ENCODE measurements around the gene POU2F1.

DNA sequence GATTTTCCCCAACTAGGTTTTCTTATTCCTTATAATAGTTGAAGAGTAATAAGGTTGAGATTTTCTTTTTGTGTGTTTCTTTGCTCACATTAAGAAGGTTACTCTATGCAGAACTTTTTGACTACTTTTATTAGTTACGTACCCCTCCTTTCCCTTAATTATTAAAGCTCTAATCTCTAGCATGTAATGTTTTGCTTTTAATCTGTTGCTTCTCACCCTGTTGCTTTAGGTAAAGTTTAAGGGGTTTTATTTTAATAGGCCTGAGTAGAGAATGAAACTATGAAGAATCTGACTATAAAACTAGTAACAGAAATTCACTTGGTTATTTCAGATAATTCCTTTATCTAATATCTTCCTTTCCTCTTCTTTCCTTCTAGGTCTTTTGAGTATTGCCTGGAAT is 53.4 kb downstream of the POU2F1 start:
- TF ChIP-seq, protein P1, sequence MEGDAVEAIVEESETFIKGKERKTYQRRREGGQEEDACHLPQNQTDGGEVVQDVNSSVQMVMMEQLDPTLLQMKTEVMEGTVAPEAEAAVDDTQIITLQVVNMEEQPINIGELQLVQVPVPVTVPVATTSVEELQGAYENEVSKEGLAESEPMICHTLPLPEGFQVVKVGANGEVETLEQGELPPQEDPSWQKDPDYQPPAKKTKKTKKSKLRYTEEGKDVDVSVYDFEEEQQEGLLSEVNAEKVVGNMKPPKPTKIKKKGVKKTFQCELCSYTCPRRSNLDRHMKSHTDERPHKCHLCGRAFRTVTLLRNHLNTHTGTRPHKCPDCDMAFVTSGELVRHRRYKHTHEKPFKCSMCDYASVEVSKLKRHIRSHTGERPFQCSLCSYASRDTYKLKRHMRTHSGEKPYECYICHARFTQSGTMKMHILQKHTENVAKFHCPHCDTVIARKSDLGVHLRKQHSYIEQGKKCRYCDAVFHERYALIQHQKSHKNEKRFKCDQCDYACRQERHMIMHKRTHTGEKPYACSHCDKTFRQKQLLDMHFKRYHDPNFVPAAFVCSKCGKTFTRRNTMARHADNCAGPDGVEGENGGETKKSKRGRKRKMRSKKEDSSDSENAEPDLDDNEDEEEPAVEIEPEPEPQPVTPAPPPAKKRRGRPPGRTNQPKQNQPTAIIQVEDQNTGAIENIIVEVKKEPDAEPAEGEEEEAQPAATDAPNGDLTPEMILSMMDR (IDR thresholded peaks at IDR 0.05; ENCODE audit: extremely low read depth in 1 of 2, insufficient read depth in 1 of 2, low read depth in 1 of 2, low read length in 2 of 2): no peak
- TF ChIP-seq POLR2AphosphoS5 (IDR thresholded peaks at IDR 0.05; ENCODE audit: insufficient read depth, low read depth, low read length): no peak
- no peak for TF ChIP-seq EZH2 (IDR thresholded peaks at IDR 0.05; ENCODE audit: borderline replicate concordance, low read depth, low read length, severe bottlenecking)
- no peak for TF ChIP-seq POLR2A (IDR thresholded peaks at IDR 0.05; ENCODE audit: low read depth, low read length)
- TF ChIP-seq, protein P2, sequence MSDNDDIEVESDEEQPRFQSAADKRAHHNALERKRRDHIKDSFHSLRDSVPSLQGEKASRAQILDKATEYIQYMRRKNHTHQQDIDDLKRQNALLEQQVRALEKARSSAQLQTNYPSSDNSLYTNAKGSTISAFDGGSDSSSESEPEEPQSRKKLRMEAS (IDR thresholded peaks at IDR 0.05; ENCODE audit: insufficient read depth, insufficient read length): no peak
- no peak for TF ChIP-seq FOS (IDR thresholded peaks at IDR 0.05; ENCODE audit: borderline replicate concordance, insufficient read depth, low read length)
- no peak for TF ChIP-seq GATA2 (IDR thresholded peaks at IDR 0.05; ENCODE audit: insufficient read depth, insufficient read length, low read depth, low read length)
